NCI-H2029 treated with DMSO at 0.1 percent for 48 hours (cell line): ENCODE results near the gene IGSF9B.
"Not testable (repeated sequence)": the region's sequence is repeated elsewhere in the genome, so short reads cannot be mapped to it uniquely, and the experiment has no call there.

Experiments
- DNase-seq: peaks from one replicate; lab custom pipeline; 2025; lab: John Stamatoyannopoulos, UW

IGSF9B gene

GRCh38 chr11:133956650-133957633 lies at the start of gene IGSF9B:
Gene IGSF9B, minus strand, starts transcription at chr11:133956968. Its CDS starts 214 bp downstream, at chr11:133956754.
- peak; percentile 58 for DNase-seq

- no peak for DNase-seq
Observed at GRCh38 chr11:134004496-134005172, 47.9 kb upstream of the IGSF9B start.

GRCh38 chr11:134003792-134004495 lies 47.2 kb upstream of the IGSF9B start:
- no peak for DNase-seq

GRCh38 chr11:134002819-134003218 lies 46.1 kb upstream of the IGSF9B start:
- not testable (repeated sequence) for DNase-seq

- not testable (repeated sequence) for DNase-seq
Observed at GRCh38 chr11:134002338-134002737, 45.6 kb upstream of the IGSF9B start.

GRCh38 chr11:134001596-134001995 lies 44.8 kb upstream of the IGSF9B start:
- no peak for DNase-seq

- DNase-seq, result no peak
Observed at GRCh38 chr11:134001088-134001487, 44.3 kb upstream of the IGSF9B start.

GRCh38 chr11:133999355-133999754 lies 42.6 kb upstream of the IGSF9B start:
- DNase-seq, result no peak

- no peak for DNase-seq
Observed at GRCh38 chr11:133997554-133997953, 40.8 kb upstream of the IGSF9B start.

GRCh38 chr11:133996671-133997070 lies 39.9 kb upstream of the IGSF9B start:
- no peak for DNase-seq

- no peak for DNase-seq
Observed at GRCh38 chr11:133995066-133995465, 38.3 kb upstream of the IGSF9B start.

GRCh38 chr11:133993921-133994320 lies 37.2 kb upstream of the IGSF9B start:
- no peak for DNase-seq

- no peak for DNase-seq
Observed at GRCh38 chr11:133993107-133993506, 36.3 kb upstream of the IGSF9B start.

- no peak for DNase-seq
Observed at GRCh38 chr11:133992121-133992520, 35.4 kb upstream of the IGSF9B start.

- DNase-seq, result no peak
Observed at GRCh38 chr11:133991101-133991500, 34.3 kb upstream of the IGSF9B start.

GRCh38 chr11:133990501-133990900 lies 33.7 kb upstream of the IGSF9B start:
- no peak for DNase-seq

- no peak for DNase-seq
Observed at GRCh38 chr11:133988686-133989410, 32.1 kb upstream of the IGSF9B start.

- DNase-seq, result no peak
Observed at GRCh38 chr11:133987171-133987570, 30.4 kb upstream of the IGSF9B start.

- no peak for DNase-seq
Observed at GRCh38 chr11:133985981-133986944, 29.5 kb upstream of the IGSF9B start.

GRCh38 chr11:133984828-133985227 lies 28.1 kb upstream of the IGSF9B start:
- DNase-seq, result no peak
